H1 (cell line): Measurements from ENCODE around the gene DLG1. TPM values are rescaled to one million over a fixed set of nuclear protein-coding genes. Genes with fewer than 3 reads are reported as not detected.

Experiments used
- CTCF ChIA-PET: fragments of 300-600 bp; sonication (Branson Sonifier 250); formaldehyde crosslinking; loops from one replicate; lab custom pipeline; 2021; ENCODE audit not compliant: partially characterized antibody; lab: Charles Lee
- POLR2A ChIA-PET: fragments of 300-600 bp; sonication (Branson Sonifier 250); formaldehyde crosslinking; loops from one replicate; lab custom pipeline; 2021; ENCODE audit warnings: inconsistent platforms; ENCODE audit not compliant: partially characterized antibody; lab: Charles Lee
- DNase-seq, 2 experiments: peaks; one replicate each; pipeline versions ENCODE4 v3.0.0 to v3.0.0-alpha.2; 2010 to 2022; ENCODE audit warnings: low spot score in 2 of 2, low read depth in 1 of 2, mixed read lengths in 1 of 2
- FAIRE-seq: peaks from 2 replicates; lab custom pipeline; 2011; peaks lifted over from hg19 to GRCh38; lab: Jason Lieb, UNC
- H2AFZ ChIP-seq: 2 replicates; pipeline ENCODE4 v1.8.1; 2012; ENCODE audit warnings: low read length, inconsistent platforms
- H2AK5ac ChIP-seq: 2 replicates; pipeline ENCODE4 v1.6.1; 2013; ENCODE audit warnings: low read depth, low read length
- H2BK120ac ChIP-seq: replicated peaks from 2 replicates; pipeline ENCODE3; 2013; ENCODE audit warnings: low read depth, low read length, inconsistent platforms
- H2BK12ac ChIP-seq: 2 replicates; pipeline ENCODE4 v1.6.1; 2013; ENCODE audit warnings: low read depth, low read length
- H2BK15ac ChIP-seq: 2 replicates; pipeline ENCODE4 v1.6.1; 2013; ENCODE audit warnings: low read length
- H2BK20ac ChIP-seq: 2 replicates; pipeline ENCODE4 v1.6.1; 2013; ENCODE audit warnings: low read length
- H2BK5ac ChIP-seq: 2 replicates; pipeline ENCODE4 v1.6.1; 2013; ENCODE audit warnings: low read depth, low read length
- H3K14ac ChIP-seq: 2 replicates; pipeline ENCODE4 v1.6.1; 2013; ENCODE audit warnings: inconsistent platforms; ENCODE audit not compliant: insufficient read length
- H3K18ac ChIP-seq: 2 replicates; pipeline ENCODE4 v1.6.1; 2013; ENCODE audit warnings: low read length; ENCODE audit errors: extremely low read depth
- H3K23ac ChIP-seq: 2 replicates; pipeline ENCODE4 v1.6.1; 2013; ENCODE audit warnings: inconsistent platforms; ENCODE audit not compliant: insufficient read length
- H3K23me2 ChIP-seq: 2 replicates; pipeline ENCODE4 v1.6.1; 2013; ENCODE audit warnings: low read depth, low read length
- H3K27ac ChIP-seq: 2 replicates; pipeline ENCODE4 v1.6.1; 2011; ENCODE audit warnings: low read depth, low read length, inconsistent platforms
- H3K27me3 ChIP-seq, 4 experiments: replicated peaks in 1 of 4; 1 replicate in 1 of 4; 2 replicates in 3 of 4; pipeline versions ENCODE4 v1.6.1 to v1.8.1; 2011 to 2013; ENCODE audit warnings: low read length in 3 of 4, mild to moderate bottlenecking in 3 of 4, inconsistent platforms in 2 of 4, mixed read lengths in 2 of 4, moderate library complexity in 1 of 4; ENCODE audit not compliant: control insufficient read depth in 3 of 4, insufficient read depth in 3 of 4; ENCODE audit errors: extremely low read depth in 1 of 4
- H3K36me3 ChIP-seq, 4 experiments: 2 replicates each; pipeline versions ENCODE4 v1.6.1 to v1.8.1; 2011 to 2013; ENCODE audit warnings: mild to moderate bottlenecking in 4 of 4, low read length in 3 of 4, moderate library complexity in 2 of 4, control low read depth in 1 of 4, inconsistent platforms in 1 of 4; ENCODE audit not compliant: insufficient read depth in 4 of 4, control insufficient read depth in 2 of 4
- H3K4ac ChIP-seq: replicated peaks from 2 replicates; pipeline ENCODE3; 2013; ENCODE audit warnings: low read length, low read depth, mixed read lengths, inconsistent platforms; ENCODE audit not compliant: insufficient read length
- H3K4me1 ChIP-seq, 4 experiments: replicated peaks in 1 of 4; 1 replicate in 1 of 4; 2 replicates in 3 of 4; pipeline versions ENCODE4 v1.6.1 to v1.8.1; 2011 to 2013; ENCODE audit warnings: low read length in 3 of 4, inconsistent platforms in 2 of 4, mixed read lengths in 1 of 4; ENCODE audit not compliant: insufficient read depth in 4 of 4, control insufficient read depth in 3 of 4
- H3K4me2 ChIP-seq, 2 experiments: 2 replicates each; pipeline versions ENCODE4 v1.6.1 to v1.8.1; 2011 to 2013; ENCODE audit warnings: low read depth in 2 of 2, low read length in 2 of 2, control low read depth in 1 of 2, inconsistent platforms in 1 of 2, mild to moderate bottlenecking in 1 of 2; ENCODE audit not compliant: insufficient read depth in 1 of 2
- H3K4me3 ChIP-seq, 4 experiments: fragments of 200-600, 300-600 bp in 1 of 4; sonication (generic), shearing (Covaris generic), sonication (Bioruptor Twin) in 1 of 4; 2 replicates each; pipeline versions ENCODE4 v1.5.1 to v1.8.1; 2011 to 2016; ENCODE audit warnings: low read length in 4 of 4, low read depth in 3 of 4, control low read depth in 2 of 4, inconsistent platforms in 2 of 4, mild to moderate bottlenecking in 2 of 4, mixed read lengths in 1 of 4, moderate library complexity in 1 of 4; ENCODE audit not compliant: insufficient read depth in 2 of 4; ENCODE audit errors: extremely low read depth in 1 of 4
- H3K56ac ChIP-seq: replicated peaks from 2 replicates; pipeline ENCODE3; 2013; ENCODE audit warnings: low read depth, mild to moderate bottlenecking, mixed read lengths, low read length, inconsistent platforms; ENCODE audit not compliant: insufficient read length
- H3K79me1 ChIP-seq: 2 replicates; pipeline ENCODE4 v1.6.1; 2013; ENCODE audit warnings: low read depth, low read length, control low read depth
- H3K79me2 ChIP-seq, 2 experiments: 2 replicates each; pipeline versions ENCODE4 v1.6.1 to v1.8.1; 2012 to 2013; ENCODE audit warnings: low read length in 2 of 2, mild to moderate bottlenecking in 2 of 2, inconsistent platforms in 1 of 2; ENCODE audit not compliant: insufficient read depth in 2 of 2, control insufficient read depth in 1 of 2
- H3K9ac ChIP-seq, 4 experiments: replicated peaks in 1 of 4; 1 replicate in 1 of 4; 2 replicates in 3 of 4; pipeline versions ENCODE4 v1.6.1 to v1.8.1; 2011 to 2013; ENCODE audit warnings: low read depth in 3 of 4, low read length in 3 of 4, control low read depth in 2 of 4, mild to moderate bottlenecking in 2 of 4, moderate library complexity in 2 of 4, inconsistent platforms in 1 of 4; ENCODE audit errors: extremely low read depth in 1 of 4
- H3K9me3 ChIP-seq, 2 experiments: 2 replicates each; pipeline versions ENCODE4 v1.6.1 to v1.8.1; 2012 to 2013; ENCODE audit warnings: mild to moderate bottlenecking in 2 of 2, moderate library complexity in 2 of 2, control low read depth in 1 of 2, inconsistent platforms in 1 of 2, low read depth in 1 of 2, low read length in 1 of 2, mixed read lengths in 1 of 2; ENCODE audit not compliant: insufficient read depth in 2 of 2
- H4K20me1 ChIP-seq, 2 experiments: replicated peaks in 1 of 2; 2 replicates each; pipeline versions ENCODE3 to v1.8.1; 2011 to 2013; ENCODE audit warnings: inconsistent platforms in 2 of 2, low read length in 2 of 2, mild to moderate bottlenecking in 1 of 2; ENCODE audit not compliant: insufficient read depth in 2 of 2, control insufficient read depth in 1 of 2
- H4K5ac ChIP-seq: 2 replicates; pipeline ENCODE4 v1.6.1; 2013; ENCODE audit warnings: low read length, low read depth, mixed read lengths, inconsistent platforms; ENCODE audit not compliant: insufficient read length
- H4K8ac ChIP-seq: 2 replicates; pipeline ENCODE4 v1.8.0; 2013; ENCODE audit warnings: mild to moderate bottlenecking, moderate library complexity, low read length, inconsistent platforms; ENCODE audit not compliant: insufficient read depth; ENCODE audit errors: extremely low read depth
- H4K91ac ChIP-seq: replicated peaks from 2 replicates; pipeline ENCODE3; 2013; ENCODE audit warnings: low read length, mixed read lengths, inconsistent platforms; ENCODE audit not compliant: insufficient read length
- GABPA ChIP-seq: IDR thresholded peaks from 2 replicates; pipeline ENCODE4 v1.6.1; 2011; ENCODE audit warnings: mild to moderate bottlenecking, low read length, moderate library complexity, borderline replicate concordance; ENCODE audit not compliant: insufficient read depth
- GTF2F1 ChIP-seq: IDR thresholded peaks from 2 replicates; pipeline ENCODE4 v1.6.1; 2012; ENCODE audit warnings: low read depth, low read length, improper control_type of control experiment, borderline replicate concordance
- SIX5 ChIP-seq: IDR thresholded peaks from 2 replicates; pipeline ENCODE4 v1.6.1; 2011; ENCODE audit warnings: mild to moderate bottlenecking, low read depth, low read length
- SP1 ChIP-seq: IDR thresholded peaks from 2 replicates; pipeline ENCODE4 v1.6.1; 2011; ENCODE audit warnings: low read depth, low read length
- TAF7 ChIP-seq: optimal IDR thresholded peaks from 2 replicates; pipeline ENCODE3; 2011; ENCODE audit warnings: low read depth, mild to moderate bottlenecking, inconsistent platforms, low read length, moderate library complexity, borderline replicate concordance
- WGBS, 2 experiments: shearing (Covaris generic) in 1 of 2; methylation state at CpG; one replicate each; pipeline versions ENCODE4 v1.1.6 to v1.1.7; 2013 to 2015; ENCODE audit warnings: low lambda C conversion rate in 2 of 2, mixed read lengths in 2 of 2, inconsistent platforms in 1 of 2, low coverage in 1 of 2, missing lambda C conversion rate in 1 of 2; ENCODE audit not compliant: insufficient replicate concordance in 2 of 2, insufficient coverage in 1 of 2, insufficient read length in 1 of 2; ENCODE audit errors: extremely low coverage in 1 of 2, missing lambda C conversion rate in 1 of 2; 5-methylcytosine and 5-hydroxymethylcytosine counted together
- polyA plus RNA-seq, 7 experiments: library from polyadenylated mRNA; depleted of rRNA in 3 of 7; stranded (reverse) in 5 of 7; unstranded in 2 of 7; fragments of >200 nt in 5 of 7; fragments of 200-250 nt in 2 of 7; gene quantifications; 1 replicate in 5 of 7; 2 replicates in 1 of 7; 4 replicates in 1 of 7; pipeline versions ENCODE4 v1.2.1 to v1.2.3, GENCODE V29; 2011 to 2013; ENCODE audit warnings: missing spikeins in 2 of 7, mixed read lengths in 2 of 7
- total RNA-seq: library from RNA; stranded (reverse); fragmentation: NEBNext Ultra II Directional; extraction: Animal tissue kit (Norgen Biotek cat#: 25700); gene quantifications from 2 replicates; pipeline ENCODE4 v1.2.1, GENCODE V29; 2021

The DLG1 gene
- total and polyA plus RNA-seq, 2 of the 8 experiments (the other 6 are each of a cell fraction or from before 2014, with no cell fraction given), result 13.4 to 78.8 TPM

GRCh38 chr3:197197334-197197733 is 101.1 kb downstream of the DLG1 start:
- Histone ChIP-seq H3K23me2 (no peaks in the 10 kb centered on the region), H3K56ac (no peak overlapping the region), H3K23ac (no peak overlapping the region), H4K8ac (no peak overlapping the region), H3K4ac (no peak overlapping the region), H3K27ac (no peak overlapping the region), H3K9ac (no peak overlapping the region), H3K36me3 (no peaks in the 10 kb centered on the region; a peak in 1 of 8 replicates), H2AK5ac (no peak overlapping the region), H4K91ac (no peak overlapping the region), H2BK15ac (no peak overlapping the region), H4K5ac (no peak overlapping the region), H3K14ac (no peak overlapping the region), H3K4me2 (no peak overlapping the region), H2BK12ac (no peak overlapping the region), H2BK120ac (no peak overlapping the region), H2BK5ac (no peak overlapping the region), H2BK20ac (no peak overlapping the region), H2AFZ (no peak overlapping the region), H3K4me1 (peaks cover 0 to 2% (median 2%) of the 10 kb centered on the region in 4 experiments; a peak in 3 of 7 replicates), H4K20me1 (peaks cover 3 to 5% of the 10 kb centered on the region in 2 experiments), H3K79me2 (peaks cover 0 to 85% of the 10 kb centered on the region in 2 experiments; a peak in 3 of 4 replicates), H3K79me1 (no peaks in the 10 kb centered on the region), H3K9me3 (no peaks in the 10 kb centered on the region), H3K4me3 (no peak overlapping the region)
- CTCF ChIA-PET, result interaction anchor here (1.9 kb wide), 1 partner anchor 10 kb away, joined by 6 read pairs; no protein-coding TSS in a partner anchor
- 85% methylated on average over 2 of the region's 2 CpGs; no CpG with 5 or more reads in 1 of the 2 experiments for WGBS, 2 experiments
- POLR2A ChIA-PET, result no interaction called here
- FAIRE-seq (no peak), DNase-seq (no peak)
- TF ChIP-seq SIX5, result no peak
- TF ChIP-seq SP1, result no peak
- TF ChIP-seq TAF7, result no peak
- TF ChIP-seq GABPA, result no peak
- TF ChIP-seq GTF2F1, result no peak
- TF ChIP-seq, all 59 proteins: peak for 0
- Histone ChIP-seq H3K18ac (no peak overlapping the region), H3K27me3 (no peaks in the 10 kb centered on the region)
